Thoracic aorta (tissue), 2 donors: ENCODE measurements around the gene ANO3. TPM values are rescaled to one million over a fixed set of nuclear protein-coding genes. Genes with fewer than 3 reads are reported as not detected.

Experiments used
- ATAC-seq: fragments of 150-250 bp; one replicate; pipeline ENCODE4 v1.8.0; 2017; ENCODE audit warnings: low read depth; ENCODE audit not compliant: insufficient number of reproducible peaks, low FRiP score
- DNase-seq: peaks from one replicate; pipeline ENCODE4 v3.0.0-alpha.2; 2020; ENCODE audit warnings: low spot score
- H3K27ac ChIP-seq, 2 donors: fragments of 200-600 bp; sonication (generic); 1 replicate in 1 of 2; 2 replicates in 1 of 2; pipeline ENCODE4 v1.5.1; 2016; ENCODE audit warnings: mild to moderate bottlenecking in 2 of 2, moderate library complexity in 2 of 2
- H3K27me3 ChIP-seq: fragments of 200-600 bp; sonication (generic); replicated peaks from 2 replicates; pipeline ENCODE4 v1.6.0; 2016; ENCODE audit warnings: mild to moderate bottlenecking; ENCODE audit not compliant: insufficient read depth
- H3K36me3 ChIP-seq: fragments of 200-600 bp; sonication (generic); one replicate; pipeline ENCODE4 v1.5.1; 2016
- H3K4me1 ChIP-seq, 2 donors: fragments of 200-600 bp; sonication (generic); 1 replicate in 1 of 2; 2 replicates in 1 of 2; pipeline versions ENCODE4 v1.5.1 to v1.6.0; 2016; ENCODE audit warnings: low read depth in 2 of 2, mild to moderate bottlenecking in 1 of 2; ENCODE audit not compliant: control insufficient read depth in 1 of 2
- H3K4me3 ChIP-seq: fragments of 200-600 bp; sonication (generic); 2 replicates; pipeline ENCODE4 v1.5.1; 2016; ENCODE audit warnings: mild to moderate bottlenecking
- H3K9me3 ChIP-seq: fragments of 200-600 bp; sonication (generic); 2 replicates; pipeline ENCODE4 v1.5.1; 2016
- CTCF ChIP-seq: fragments of 200-600 bp; sonication (generic); IDR thresholded peaks from one replicate; pipeline ENCODE4 v1.5.1; 2019; ENCODE audit warnings: antibody characterized with exemption
- total RNA-seq, 2 donors: library from RNA; depleted of rRNA; stranded (reverse); fragments of >200 nt; gene quantifications; one replicate each; pipeline versions ENCODE4 v1.1.0 to v1.2.3, GENCODE V29; 2016

ANO3 gene
- total RNA-seq, 2 donors from 2014 or later: 0.71 to 13.4 TPM

GRCh38 chr11:26571861-26572654, 240.1 kb downstream of the ANO3 start, which contains the start of gene MUC15:
Gene MUC15, minus strand, starts transcription at chr11:26572263. Its CDS starts 5,169 bp downstream, at chr11:26567094.
- no peak within 1 kb of the TSS for H3K4me3 ChIP-seq
- ATAC-seq (no peak), DNase-seq (no peak)
- no peaks in the 10 kb centered on the region for H3K36me3 ChIP-seq
- TF ChIP-seq CTCF: no peak
- H3K27me3 ChIP-seq: no peaks in the 10 kb centered on the region
- no peaks in the 10 kb centered on the region for H3K9me3 ChIP-seq
- H3K27ac ChIP-seq: no peak within 1 kb of the TSS
- H3K4me1 ChIP-seq: no peaks in the 10 kb centered on the region

GRCh38 chr11:26572770-26573402, 241.0 kb downstream of the ANO3 start:
- no peaks in the 10 kb centered on the region for H3K9me3 ChIP-seq
- DNase-seq (no peak), ATAC-seq (no peak)
- no peaks in the 10 kb centered on the region for H3K4me1 ChIP-seq
- no peak overlapping the region for H3K4me3 ChIP-seq
- H3K27ac ChIP-seq: no peak overlapping the region
- no peaks in the 10 kb centered on the region for H3K27me3 ChIP-seq
- TF ChIP-seq CTCF: no peak
- no peaks in the 10 kb centered on the region for H3K36me3 ChIP-seq

- Histone ChIP-seq H3K27me3 (no peaks in the 10 kb centered on the region), H3K4me3 (no peak overlapping the region), H3K27ac (no peak overlapping the region), H3K9me3 (no peaks in the 10 kb centered on the region), H3K36me3 (no peaks in the 10 kb centered on the region), H3K4me1 (no peaks in the 10 kb centered on the region)
- ATAC-seq: no peak
- no peak for TF ChIP-seq CTCF
- DNase-seq: no peak
These were observed 242.0 kb downstream of the ANO3 start for GRCh38 chr11:26573896-26574295.

GRCh38 chr11:26575946-26576345, 244.0 kb downstream of the ANO3 start:
- Histone ChIP-seq H3K4me3 (no peak overlapping the region), H3K27ac (no peak overlapping the region), H3K9me3 (no peaks in the 10 kb centered on the region), H3K4me1 (no peaks in the 10 kb centered on the region), H3K36me3 (no peaks in the 10 kb centered on the region), H3K27me3 (no peaks in the 10 kb centered on the region)
- TF ChIP-seq CTCF: no peak
- ATAC-seq: no peak
- DNase-seq: no peak

- no peak for TF ChIP-seq CTCF
These were observed 247.2 kb downstream of the ANO3 start for GRCh38 chr11:26578998-26579661.

More at GRCh38 chr11:26578998-26579661, 247.2 kb downstream of the ANO3 start:
- Histone ChIP-seq H3K4me1 (no peaks in the 10 kb centered on the region), H3K36me3 (no peaks in the 10 kb centered on the region), H3K4me3 (no peak overlapping the region), H3K27me3 (no peaks in the 10 kb centered on the region), H3K27ac (no peak overlapping the region), H3K9me3 (no peaks in the 10 kb centered on the region)
- ATAC-seq: no peak
- DNase-seq: no peak
